ENCODE data around the gene SMNDC1.

DNA sequence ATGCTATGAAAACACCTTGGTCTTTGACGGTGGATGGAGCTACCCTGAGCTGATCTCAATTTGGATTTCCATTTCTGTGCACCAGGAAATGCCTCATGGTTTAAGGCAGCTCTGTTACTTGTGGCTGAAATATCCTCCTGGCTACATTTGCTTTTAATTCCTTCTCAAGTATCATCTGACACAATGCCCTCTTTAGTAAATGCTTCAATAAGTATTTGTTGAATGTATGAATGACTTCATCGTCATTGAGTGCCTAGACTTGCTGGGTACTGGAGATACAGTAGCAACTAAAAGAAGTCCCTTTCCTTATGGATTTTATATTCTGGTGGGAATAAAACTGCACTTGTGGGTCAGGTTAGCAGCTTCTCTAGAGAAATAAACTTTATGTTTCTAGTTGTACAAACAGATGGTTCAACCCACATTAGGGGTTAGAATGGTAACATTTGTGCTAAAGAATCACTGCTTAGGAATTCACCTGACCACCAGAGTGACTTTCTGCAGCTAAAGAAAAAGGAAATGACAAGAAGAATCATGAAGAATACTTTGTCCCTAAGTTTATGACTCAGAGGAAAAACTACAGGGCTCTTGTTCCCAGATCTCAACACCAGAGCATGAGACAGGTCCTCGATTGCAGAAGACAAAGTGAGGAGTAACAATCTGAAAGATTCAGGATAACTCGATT, 21.8 kb upstream of the SMNDC1 start:
- TF ChIP-seq, protein P1, sequence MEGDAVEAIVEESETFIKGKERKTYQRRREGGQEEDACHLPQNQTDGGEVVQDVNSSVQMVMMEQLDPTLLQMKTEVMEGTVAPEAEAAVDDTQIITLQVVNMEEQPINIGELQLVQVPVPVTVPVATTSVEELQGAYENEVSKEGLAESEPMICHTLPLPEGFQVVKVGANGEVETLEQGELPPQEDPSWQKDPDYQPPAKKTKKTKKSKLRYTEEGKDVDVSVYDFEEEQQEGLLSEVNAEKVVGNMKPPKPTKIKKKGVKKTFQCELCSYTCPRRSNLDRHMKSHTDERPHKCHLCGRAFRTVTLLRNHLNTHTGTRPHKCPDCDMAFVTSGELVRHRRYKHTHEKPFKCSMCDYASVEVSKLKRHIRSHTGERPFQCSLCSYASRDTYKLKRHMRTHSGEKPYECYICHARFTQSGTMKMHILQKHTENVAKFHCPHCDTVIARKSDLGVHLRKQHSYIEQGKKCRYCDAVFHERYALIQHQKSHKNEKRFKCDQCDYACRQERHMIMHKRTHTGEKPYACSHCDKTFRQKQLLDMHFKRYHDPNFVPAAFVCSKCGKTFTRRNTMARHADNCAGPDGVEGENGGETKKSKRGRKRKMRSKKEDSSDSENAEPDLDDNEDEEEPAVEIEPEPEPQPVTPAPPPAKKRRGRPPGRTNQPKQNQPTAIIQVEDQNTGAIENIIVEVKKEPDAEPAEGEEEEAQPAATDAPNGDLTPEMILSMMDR (IDR thresholded peaks at IDR 0.05; ENCODE audit: insufficient read depth, low read depth, low read length), result no peak
- no peak for TF ChIP-seq EZH2 (IDR thresholded peaks at IDR 0.05; ENCODE audit: insufficient read depth, low read length)
